Osteoblast (primary cell): ENCODE results near the gene OBI1. TPM values are rescaled to one million over a fixed set of nuclear protein-coding genes. Genes with fewer than 3 reads are reported as not detected.

Experiments used
- DNase-seq: peaks from one replicate; pipeline ENCODE4 v3.0.0; 2011; ENCODE audit warnings: low spot score, mixed read lengths; ENCODE audit not compliant: insufficient read length; ENCODE audit errors: missing footprints
- H2AFZ ChIP-seq: 2 replicates; pipeline ENCODE4 v1.6.0; 2011; ENCODE audit warnings: mild to moderate bottlenecking, low read length
- H3K27ac ChIP-seq: 2 replicates; pipeline ENCODE4 v1.5.1; 2011; ENCODE audit warnings: mild to moderate bottlenecking, low read depth, low read length, moderate library complexity
- H3K27me3 ChIP-seq: 2 replicates; pipeline ENCODE4 v1.6.0; 2012; ENCODE audit warnings: mild to moderate bottlenecking, control low read depth, inconsistent platforms, low read length, moderate library complexity; ENCODE audit not compliant: insufficient read depth
- H3K36me3 ChIP-seq: 2 replicates; pipeline ENCODE4 v1.5.1; 2011; ENCODE audit warnings: mild to moderate bottlenecking, low read length, control low read depth, moderate library complexity; ENCODE audit not compliant: insufficient read depth
- H3K4me1 ChIP-seq: 2 replicates; pipeline ENCODE4 v1.5.1; 2011; ENCODE audit warnings: mild to moderate bottlenecking, low read length, control low read depth, moderate library complexity; ENCODE audit not compliant: insufficient read depth
- H3K4me2 ChIP-seq: 2 replicates; pipeline ENCODE4 v1.6.0; 2011; ENCODE audit warnings: mild to moderate bottlenecking, low read length; ENCODE audit not compliant: insufficient read depth
- H3K4me3 ChIP-seq: fragments of 200-600 bp; sonication (generic); 3 replicates; pipeline ENCODE4 v1.5.1; 2012; ENCODE audit warnings: mild to moderate bottlenecking, low read length, inconsistent platforms; ENCODE audit not compliant: insufficient read depth
- H3K79me2 ChIP-seq: 2 replicates; pipeline ENCODE4 v1.6.0; 2012; ENCODE audit warnings: mild to moderate bottlenecking, low read length, control low read depth, inconsistent platforms; ENCODE audit not compliant: insufficient read depth
- H3K9me3 ChIP-seq: 2 replicates; pipeline ENCODE4 v1.5.1; 2011; ENCODE audit warnings: low read depth, low read length, control low read depth
- H4K20me1 ChIP-seq: 2 replicates; pipeline ENCODE4 v1.6.0; 2012; ENCODE audit warnings: mild to moderate bottlenecking, low read length, control low read depth; ENCODE audit not compliant: insufficient read depth
- total RNA-seq: library from RNA; depleted of rRNA; stranded (reverse); fragments of >200 nt; gene quantifications from 2 replicates; pipeline ENCODE4 v1.2.3, GENCODE V29; 2012
- TF ChIP-seq, protein P1 (sequence below): IDR thresholded peaks from 2 replicates; pipeline ENCODE4 v1.5.1; 2011; ENCODE audit warnings: mild to moderate bottlenecking, low read depth, low read length, moderate library complexity; ENCODE audit errors: extremely low read depth

Gene OBI1
- total RNA-seq, 1 donor, result 12.7 TPM

DNA sequence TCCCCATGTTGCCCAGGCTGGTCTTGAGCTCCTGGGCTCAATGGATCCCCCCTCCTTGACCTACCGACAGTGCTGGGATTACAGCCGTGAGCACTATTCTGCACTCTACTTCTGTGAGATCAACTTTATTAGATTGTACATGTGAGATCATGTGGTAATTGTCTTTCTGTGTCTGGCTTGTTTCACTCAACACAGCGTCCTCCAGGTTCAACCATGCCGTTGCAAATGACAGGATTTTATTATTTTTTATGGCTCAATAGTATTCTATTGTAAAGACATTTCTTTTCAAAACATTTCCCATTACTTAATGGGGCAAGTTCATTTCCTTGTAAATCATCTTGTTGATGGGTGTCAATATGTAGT lies 1.5 kb upstream of the OBI1 start:
- peaks cover 32% of the 10 kb centered on the region for H3K79me2 ChIP-seq
- DNase-seq, result no peak
- peaks cover 3% of the 10 kb centered on the region for H3K36me3 ChIP-seq
- H3K27me3 ChIP-seq, result no peaks in the 10 kb centered on the region
- H2AFZ ChIP-seq, result peak overlapping the region; percentile 96
- H4K20me1 ChIP-seq, result no peaks in the 10 kb centered on the region
- H3K27ac ChIP-seq, result no peak overlapping the region
- H3K4me1 ChIP-seq, result peaks cover 11% of the 10 kb centered on the region
- peak overlapping the region; percentile 84 for H3K4me2 ChIP-seq
- TF ChIP-seq, protein P1, sequence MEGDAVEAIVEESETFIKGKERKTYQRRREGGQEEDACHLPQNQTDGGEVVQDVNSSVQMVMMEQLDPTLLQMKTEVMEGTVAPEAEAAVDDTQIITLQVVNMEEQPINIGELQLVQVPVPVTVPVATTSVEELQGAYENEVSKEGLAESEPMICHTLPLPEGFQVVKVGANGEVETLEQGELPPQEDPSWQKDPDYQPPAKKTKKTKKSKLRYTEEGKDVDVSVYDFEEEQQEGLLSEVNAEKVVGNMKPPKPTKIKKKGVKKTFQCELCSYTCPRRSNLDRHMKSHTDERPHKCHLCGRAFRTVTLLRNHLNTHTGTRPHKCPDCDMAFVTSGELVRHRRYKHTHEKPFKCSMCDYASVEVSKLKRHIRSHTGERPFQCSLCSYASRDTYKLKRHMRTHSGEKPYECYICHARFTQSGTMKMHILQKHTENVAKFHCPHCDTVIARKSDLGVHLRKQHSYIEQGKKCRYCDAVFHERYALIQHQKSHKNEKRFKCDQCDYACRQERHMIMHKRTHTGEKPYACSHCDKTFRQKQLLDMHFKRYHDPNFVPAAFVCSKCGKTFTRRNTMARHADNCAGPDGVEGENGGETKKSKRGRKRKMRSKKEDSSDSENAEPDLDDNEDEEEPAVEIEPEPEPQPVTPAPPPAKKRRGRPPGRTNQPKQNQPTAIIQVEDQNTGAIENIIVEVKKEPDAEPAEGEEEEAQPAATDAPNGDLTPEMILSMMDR, result no peak
- H3K9me3 ChIP-seq, result no peaks in the 10 kb centered on the region
- peak overlapping the region; percentile 98 for H3K4me3 ChIP-seq

GRCh38 chr13:78659732-78660494 lies 958 bp upstream of the OBI1 start:
- Histone ChIP-seq H3K4me2 (peak overlapping the region; percentile 84), H3K36me3 (peaks cover 3% of the 10 kb centered on the region), H3K9me3 (no peaks in the 10 kb centered on the region), H3K27me3 (no peaks in the 10 kb centered on the region), H3K4me1 (peaks cover 11% of the 10 kb centered on the region), H3K27ac (peak overlapping the region; percentile 74), H3K4me3 (peak overlapping the region; percentile 98), H3K79me2 (peaks cover 38% of the 10 kb centered on the region), H2AFZ (peak overlapping the region; percentile 96), H4K20me1 (no peaks in the 10 kb centered on the region)
- TF ChIP-seq, protein P1, result no peak
- no peak for DNase-seq

DNA sequence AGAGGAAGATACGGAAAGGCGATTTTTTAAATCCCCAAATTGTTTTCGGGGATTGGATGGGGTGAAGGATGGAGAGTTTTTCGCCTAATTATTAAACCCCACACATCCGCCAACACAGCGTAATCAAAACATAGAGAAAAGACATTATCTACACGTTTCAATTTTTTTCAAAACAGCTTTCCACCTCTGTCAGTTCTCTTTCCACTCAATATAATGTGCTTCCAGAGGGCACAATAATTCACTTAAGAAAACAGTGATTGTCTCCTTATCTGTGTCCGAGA lies 435 bp upstream of the OBI1 start:
- peak overlapping the region; percentile 96 for H2AFZ ChIP-seq
- H3K4me2 ChIP-seq, result peak overlapping the region; percentile 84
- H3K36me3 ChIP-seq, result peaks cover 3% of the 10 kb centered on the region
- peak overlapping the region; percentile 98 for H3K4me3 ChIP-seq
- no peak for DNase-seq
- peaks cover 11% of the 10 kb centered on the region for H3K4me1 ChIP-seq
- H4K20me1 ChIP-seq, result peaks cover 1% of the 10 kb centered on the region
- H3K9me3 ChIP-seq, result no peaks in the 10 kb centered on the region
- TF ChIP-seq, protein P1, result no peak
- H3K27ac ChIP-seq, result peak overlapping the region; percentile 74
- H3K79me2 ChIP-seq, result peaks cover 43% of the 10 kb centered on the region
- no peaks in the 10 kb centered on the region for H3K27me3 ChIP-seq

DNA sequence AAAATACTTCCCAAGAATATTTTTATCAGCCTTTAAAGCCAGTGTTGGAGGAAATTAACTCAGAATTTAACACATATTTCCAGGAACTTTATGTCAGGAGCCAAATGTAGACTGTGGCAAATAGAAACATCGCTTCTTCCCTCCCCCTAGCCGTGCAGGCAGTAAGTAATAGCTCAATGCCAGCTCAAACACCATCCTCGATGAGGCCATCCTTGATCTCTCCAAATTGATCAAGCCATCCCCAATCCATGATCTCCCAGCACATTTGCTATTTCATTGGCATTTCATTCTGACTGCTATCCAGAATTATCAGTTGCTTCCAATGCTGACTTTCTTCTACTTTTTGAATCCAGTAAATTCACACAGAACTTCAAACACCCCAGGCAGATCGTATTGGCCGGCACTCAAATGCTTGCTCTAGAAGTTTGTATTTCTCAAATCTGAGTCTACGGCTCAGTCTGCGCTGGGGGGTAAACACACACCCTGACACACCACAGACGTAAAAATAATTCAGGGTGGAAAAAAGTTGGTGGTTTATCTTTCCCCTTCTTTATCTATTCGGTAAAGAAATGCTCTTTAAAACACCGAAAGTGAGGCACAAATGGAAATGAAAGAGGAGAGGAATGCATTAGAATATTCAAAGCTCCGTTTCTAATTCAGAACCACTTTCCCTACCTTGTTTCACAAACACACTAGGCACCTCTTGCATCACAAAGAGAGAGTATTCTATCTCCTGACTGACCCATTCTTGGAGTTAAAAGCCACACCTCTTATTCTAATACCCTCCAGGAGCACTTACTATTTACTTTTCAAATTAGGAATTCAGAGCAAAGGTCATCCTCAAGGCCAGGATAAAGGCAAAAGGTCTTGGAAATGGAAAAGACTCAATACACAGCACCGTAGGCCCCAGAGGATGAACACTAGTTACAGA lies 991 bp downstream of the OBI1 start:
- H3K4me1 ChIP-seq, result peaks cover 11% of the 10 kb centered on the region
- peak overlapping the region; percentile 74 for H3K27ac ChIP-seq
- peak overlapping the region; percentile 84 for H3K4me2 ChIP-seq
- peak overlapping the region; percentile 96 for H2AFZ ChIP-seq
- H3K36me3 ChIP-seq, result peaks cover 3% of the 10 kb centered on the region
- H4K20me1 ChIP-seq, result peaks cover 6% of the 10 kb centered on the region
- TF ChIP-seq, protein P1, result no peak
- H3K79me2 ChIP-seq, result peaks cover 57% of the 10 kb centered on the region
- peak; percentile 63 for DNase-seq
- H3K4me3 ChIP-seq, result peak overlapping the region; percentile 98
- no peaks in the 10 kb centered on the region for H3K27me3 ChIP-seq
- H3K9me3 ChIP-seq, result no peaks in the 10 kb centered on the region
